ENCODE measurements around the gene GKN1.
"Not testable (repeated sequence)": the region's sequence is repeated elsewhere in the genome, so short reads cannot be mapped to it uniquely, and the experiment has no call there.

DNA sequence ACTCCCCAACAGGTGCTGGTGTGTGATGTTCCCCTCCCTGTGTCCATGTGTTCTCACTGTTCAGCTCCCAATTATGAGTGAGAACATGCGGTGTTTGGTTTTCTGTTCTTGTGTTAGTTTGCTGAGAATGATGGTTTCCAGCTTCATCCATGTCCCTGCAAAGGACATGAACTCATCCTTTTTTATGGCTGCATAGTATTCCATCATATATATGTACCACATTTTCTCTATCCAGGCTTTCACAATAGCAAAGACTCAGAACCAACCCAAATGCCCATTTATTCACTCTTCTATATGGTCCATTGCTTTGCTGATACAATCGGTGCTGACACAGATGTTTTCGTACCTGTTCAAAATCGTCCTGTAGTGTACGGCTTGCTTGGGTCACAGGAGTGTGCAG is 19.0 kb upstream of the GKN1 start:
- TF ChIP-seq, protein P1, sequence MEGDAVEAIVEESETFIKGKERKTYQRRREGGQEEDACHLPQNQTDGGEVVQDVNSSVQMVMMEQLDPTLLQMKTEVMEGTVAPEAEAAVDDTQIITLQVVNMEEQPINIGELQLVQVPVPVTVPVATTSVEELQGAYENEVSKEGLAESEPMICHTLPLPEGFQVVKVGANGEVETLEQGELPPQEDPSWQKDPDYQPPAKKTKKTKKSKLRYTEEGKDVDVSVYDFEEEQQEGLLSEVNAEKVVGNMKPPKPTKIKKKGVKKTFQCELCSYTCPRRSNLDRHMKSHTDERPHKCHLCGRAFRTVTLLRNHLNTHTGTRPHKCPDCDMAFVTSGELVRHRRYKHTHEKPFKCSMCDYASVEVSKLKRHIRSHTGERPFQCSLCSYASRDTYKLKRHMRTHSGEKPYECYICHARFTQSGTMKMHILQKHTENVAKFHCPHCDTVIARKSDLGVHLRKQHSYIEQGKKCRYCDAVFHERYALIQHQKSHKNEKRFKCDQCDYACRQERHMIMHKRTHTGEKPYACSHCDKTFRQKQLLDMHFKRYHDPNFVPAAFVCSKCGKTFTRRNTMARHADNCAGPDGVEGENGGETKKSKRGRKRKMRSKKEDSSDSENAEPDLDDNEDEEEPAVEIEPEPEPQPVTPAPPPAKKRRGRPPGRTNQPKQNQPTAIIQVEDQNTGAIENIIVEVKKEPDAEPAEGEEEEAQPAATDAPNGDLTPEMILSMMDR (conservative IDR thresholded peaks at IDR 0.05; ENCODE audit: low read depth, low read length) = not testable (repeated sequence)
- TF ChIP-seq EZH2 (IDR thresholded peaks at IDR 0.05; ENCODE audit: borderline replicate concordance, low read depth, low read length, poor library complexity, severe bottlenecking) = not testable (repeated sequence)

Data from A673 (cell line).